CD4-positive, alpha-beta T cell treated with Interleukin-1 beta for 1 hour (primary cell): Measurements from ENCODE around the gene CBFA2T3.

Source experiments
- DNase-seq, 2 donors: peaks; one replicate each; pipeline ENCODE4 v3.0.0-alpha.2; 2020 to 2022

The CBFA2T3 gene

DNA sequence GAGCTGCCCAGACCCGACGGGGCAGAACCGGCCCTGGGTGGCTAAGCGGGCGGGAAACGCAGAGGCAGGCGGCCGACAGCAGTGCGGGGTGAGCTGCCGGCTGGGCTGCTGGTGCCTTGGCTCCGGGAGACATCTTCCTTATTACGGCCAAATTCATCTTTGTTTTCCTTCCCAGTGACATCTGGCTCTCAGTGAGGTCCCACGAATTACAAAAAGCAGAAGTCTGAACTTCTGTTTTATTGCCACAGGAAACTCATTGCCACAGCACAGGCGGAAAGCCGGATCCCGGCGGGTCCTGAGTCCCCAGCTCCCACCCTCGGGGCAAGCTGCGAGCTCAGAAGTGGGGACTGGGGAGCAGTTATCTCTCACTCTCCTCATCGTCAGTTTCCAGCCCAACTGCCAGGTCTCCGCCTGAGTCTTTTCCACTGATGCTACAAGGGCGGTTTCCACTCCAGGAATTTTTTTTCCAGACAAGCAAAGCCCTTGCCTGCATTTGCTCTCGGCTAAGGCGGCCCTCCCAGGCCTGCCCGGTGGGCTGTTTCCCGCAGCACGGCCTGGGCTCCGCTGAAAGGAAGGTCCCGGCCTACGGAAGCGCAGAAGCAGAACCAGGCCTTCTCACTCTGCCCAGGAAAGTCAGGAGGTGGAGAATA, 40.3 kb downstream of the CBFA2T3 start:
- peak in 1 of 2 donors; percentile 45 for DNase-seq

DNA sequence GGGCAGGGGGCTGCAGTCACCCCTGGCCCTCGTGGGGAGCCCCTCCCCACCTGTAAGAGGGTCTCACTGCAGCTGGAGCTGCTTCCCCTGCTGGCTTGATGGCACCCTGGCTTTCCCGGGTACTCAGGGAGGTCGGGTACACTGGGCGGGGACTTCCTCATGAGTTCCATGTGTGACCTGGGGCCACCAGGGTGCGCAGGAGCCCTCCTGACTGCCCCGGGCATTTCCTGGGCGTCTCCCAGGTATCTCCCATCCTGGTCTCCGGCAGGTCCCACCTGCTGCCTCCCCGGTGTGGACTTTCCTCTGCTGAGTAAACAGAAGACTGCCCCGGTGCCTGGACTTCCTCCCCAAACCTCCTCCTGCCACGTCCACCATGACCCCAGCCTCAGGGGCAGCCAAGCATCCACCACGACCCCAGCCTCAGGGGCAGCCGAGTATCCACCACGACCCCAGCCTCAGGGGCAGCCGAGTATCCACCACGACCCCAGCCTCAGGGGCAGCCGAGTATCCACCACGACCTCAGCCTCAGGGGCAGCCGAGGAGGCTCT, 40.9 kb downstream of the CBFA2T3 start:
- DNase-seq, result no peak

DNA sequence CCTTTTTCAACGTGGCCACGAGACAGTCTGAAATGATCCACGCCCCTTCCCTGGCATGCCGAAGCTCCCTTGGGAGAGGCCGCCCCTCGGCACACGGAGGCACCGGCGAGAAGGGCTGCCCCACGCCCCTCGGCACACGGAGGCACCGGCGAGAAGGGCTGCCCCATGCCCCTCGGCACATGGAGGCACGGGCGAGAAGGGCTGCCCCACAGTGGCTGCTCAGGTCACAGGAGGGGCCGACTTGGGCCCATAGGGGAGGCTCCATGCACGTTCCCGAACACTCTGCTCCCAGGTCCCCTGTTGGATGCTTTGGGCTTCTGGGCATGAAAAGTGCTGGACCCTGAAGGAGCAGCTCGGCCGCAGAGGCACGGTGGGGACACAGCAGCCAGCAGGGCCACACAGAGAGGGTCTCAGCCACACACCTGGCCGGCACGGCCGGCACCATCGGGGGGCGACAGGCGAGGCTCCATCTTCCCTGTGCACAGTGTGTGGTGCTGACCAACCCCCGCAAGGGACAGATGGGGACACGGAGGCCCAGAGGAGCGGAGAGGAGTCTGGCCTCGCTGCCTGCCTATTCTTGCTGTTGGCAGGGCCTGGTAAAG, 42.8 kb downstream of the CBFA2T3 start:
- no peak for DNase-seq

DNA sequence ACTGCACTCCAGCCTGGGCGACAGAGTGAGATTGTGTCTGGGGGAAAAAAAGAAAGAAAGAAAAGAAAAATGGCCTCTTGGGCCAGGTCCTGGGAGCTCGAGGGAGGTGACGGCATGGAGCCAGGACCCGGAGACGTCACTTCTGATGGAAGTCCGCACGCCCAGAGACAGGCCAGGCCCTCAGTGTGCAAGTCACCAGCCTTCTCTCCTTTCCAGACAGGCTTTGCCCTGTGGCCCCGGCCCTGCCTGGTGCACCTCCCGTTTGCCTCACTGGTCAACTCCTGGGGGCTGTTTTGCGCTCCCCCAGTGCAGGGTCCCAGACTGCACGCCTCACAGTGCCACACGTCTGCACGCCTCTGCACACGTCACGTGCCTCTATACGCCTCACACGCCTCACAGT, 44.1 kb downstream of the CBFA2T3 start:
- DNase-seq, result no peak

DNA sequence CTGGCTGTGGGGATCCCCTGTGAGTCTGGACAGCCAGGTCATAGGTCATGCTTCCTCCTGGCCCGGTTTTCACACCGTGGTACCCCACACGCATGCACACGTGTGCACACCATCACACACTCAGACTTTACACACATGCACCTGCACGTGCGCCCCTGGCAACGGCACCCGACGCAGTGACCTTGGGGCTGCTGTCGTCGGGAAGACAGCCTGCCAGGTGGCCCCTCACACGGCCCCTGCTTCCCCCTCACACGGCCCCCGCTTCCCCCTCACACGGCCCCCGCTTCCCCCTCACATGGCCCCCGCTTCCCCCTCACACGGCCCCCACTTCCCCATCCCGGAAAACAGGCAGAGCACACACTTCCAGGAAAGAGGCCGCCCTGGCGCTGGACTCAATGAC, 45.1 kb downstream of the CBFA2T3 start:
- no peak for DNase-seq

DNA sequence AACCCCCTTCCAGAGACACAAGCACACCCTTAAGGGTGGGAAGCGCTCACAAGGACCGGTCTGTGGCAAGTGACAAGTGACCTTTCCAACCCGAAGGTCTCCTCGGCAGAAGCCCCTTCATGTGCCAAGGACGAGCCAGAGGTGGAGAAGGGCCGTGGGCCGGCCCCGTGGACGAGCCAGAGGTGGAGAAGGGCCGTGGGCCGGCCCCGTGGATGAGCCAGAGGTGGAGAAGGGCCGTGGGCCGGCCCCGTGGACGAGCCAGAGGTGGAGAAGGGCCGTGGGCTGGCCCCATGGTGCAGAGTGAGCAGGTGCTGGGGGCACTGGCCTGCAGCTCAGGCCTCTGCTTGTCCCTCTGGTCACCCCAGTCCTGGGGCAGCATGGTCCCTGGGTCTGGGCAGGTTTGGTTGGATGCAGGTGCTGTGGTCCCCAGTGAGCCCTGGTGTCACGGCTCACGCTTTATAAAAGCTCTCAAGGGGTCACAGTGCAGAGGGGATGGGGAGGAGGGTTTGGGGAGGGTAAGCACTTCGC, 45.6 kb downstream of the CBFA2T3 start:
- no peak for DNase-seq

DNA sequence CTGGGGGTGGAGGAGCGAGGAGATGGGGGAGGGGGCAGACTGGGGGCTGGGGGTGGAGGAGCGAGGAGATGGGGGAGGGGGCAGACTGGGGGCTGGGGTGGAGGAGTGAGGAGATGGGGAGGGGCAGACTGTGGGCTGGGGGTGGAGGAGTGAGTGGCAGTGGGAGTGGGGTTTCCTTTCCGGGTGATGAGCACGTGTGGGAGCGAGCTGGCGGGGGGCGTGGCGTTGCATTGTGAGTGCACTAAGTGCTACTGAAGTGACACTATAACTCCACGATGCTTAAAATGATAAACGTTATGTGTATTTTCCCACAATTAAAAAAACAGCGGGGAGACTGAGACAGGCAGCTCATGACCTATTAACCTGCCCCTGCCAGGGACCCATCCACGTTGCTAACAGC, 46.3 kb downstream of the CBFA2T3 start:
- DNase-seq, result no peak

DNA sequence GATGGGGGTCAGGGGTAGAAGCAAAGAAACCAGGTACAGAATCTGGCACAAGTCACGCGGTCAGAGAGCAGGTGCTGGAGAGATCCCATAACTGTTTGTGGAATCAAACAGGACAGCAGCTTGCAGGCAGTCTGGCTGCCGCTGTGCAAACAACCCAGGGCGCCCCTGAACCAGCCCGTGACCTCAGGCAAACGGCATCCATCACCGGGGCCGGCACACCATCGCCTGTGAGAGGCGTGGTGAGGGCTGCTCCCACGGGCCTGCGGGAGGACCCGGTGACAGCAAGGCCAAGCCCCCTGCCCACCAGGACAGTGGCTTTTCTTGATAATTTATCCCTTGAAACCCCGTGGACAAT, 47.9 kb downstream of the CBFA2T3 start:
- DNase-seq, result no peak

DNA sequence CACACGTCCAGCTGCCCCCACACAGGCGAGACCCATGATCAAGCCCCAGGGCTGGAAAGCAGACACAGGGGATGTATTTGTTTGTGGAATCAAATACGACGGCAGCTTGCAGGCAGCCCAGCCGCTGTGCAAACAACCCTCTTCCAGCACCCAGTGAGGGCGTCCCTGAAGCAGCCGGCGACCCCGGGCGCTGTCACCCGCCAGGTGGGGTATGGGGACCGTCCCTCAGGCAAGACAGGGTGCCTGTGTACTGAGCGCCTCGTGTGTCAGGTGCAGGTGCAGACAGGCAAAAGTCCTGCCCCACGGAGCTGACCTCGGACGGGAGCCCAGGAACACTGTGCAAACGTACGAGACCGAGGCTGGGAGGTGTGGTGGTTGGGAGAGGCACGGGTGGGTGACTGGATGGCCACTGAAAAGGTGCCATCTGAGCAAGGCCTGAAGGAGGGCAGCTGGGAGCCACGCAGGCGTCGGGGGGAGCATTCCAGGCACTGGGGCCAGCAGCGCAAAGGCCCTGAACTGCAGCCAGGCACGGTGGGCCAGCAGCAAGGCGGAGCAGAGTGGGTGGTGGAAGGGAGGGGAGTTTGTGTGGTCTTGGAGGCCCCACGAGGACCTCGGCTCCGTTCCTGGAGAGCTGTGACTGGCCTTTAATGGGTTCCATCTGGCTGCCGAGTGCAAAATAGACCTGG, 48.5 kb downstream of the CBFA2T3 start:
- no peak for DNase-seq

DNA sequence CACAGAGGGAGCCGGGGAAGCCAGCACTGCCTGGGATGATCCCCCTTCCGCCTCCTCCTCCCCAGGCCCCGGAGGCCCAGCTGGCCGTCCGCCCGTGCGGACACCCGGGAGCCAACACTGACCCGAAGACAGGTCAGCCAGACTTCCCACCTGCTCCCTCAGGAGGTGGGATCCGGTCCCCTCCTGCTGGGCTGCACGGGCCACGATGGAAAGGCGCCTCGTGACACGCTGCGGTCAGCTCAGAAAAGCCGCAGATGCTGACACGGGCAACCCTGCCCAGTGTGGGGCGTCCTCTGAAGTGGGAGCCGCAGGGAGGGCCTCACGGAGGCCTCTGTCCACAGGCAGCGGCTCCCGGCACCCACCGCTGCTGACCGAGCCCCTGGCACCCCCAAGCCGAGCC, 49.3 kb downstream of the CBFA2T3 start:
- DNase-seq, result no peak

DNA sequence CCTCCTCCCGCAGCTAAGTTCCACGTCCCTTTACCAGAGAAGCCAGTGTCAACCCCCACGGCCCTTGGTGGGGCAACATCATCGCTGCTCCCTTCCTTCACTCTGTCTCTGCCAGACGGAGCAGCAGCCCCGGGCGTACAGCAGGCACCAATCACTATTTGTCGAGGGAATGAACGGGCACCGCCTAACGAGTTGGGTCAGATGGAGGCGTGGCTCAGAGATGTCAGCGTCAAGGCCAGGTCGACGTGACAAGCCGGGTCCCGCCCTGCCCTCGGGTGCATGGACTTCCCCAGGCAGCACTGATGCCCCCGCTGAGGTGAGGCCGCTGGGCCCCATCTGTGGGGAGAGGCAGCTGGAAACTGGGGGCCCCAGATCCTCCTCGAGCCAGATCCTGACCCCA, 50.0 kb downstream of the CBFA2T3 start:
- no peak for DNase-seq

DNA sequence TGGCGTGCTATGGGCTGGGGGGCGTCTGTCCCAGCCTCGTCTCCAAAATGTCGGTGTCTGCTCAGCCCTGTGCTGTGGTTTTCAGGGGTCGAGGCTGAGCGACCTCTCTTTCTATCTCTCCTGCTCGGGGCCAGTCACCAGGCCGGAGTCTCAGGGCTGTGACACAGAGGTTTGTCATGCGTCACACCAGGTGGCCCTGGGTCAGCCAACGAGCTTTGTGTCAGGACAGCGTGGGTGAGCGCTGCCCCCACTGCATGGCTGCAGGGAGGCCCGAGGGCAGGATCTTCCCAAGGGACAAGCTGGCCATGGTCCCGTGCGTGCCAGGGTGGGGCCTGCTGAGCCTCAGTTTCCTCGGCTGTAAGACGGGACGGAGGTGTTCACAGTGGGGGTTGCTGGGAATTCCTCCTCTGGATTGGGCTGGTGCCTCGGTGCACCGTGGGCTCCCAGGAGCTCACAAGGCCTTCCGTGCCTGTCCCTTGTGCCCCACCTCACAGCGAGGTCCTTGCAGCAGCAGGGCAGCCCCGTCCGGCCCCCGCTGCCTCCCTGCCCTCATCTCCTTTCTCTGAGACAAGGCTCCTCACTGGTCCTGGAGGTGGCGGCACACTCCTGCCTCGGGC, 50.5 kb downstream of the CBFA2T3 start:
- no peak for DNase-seq

DNA sequence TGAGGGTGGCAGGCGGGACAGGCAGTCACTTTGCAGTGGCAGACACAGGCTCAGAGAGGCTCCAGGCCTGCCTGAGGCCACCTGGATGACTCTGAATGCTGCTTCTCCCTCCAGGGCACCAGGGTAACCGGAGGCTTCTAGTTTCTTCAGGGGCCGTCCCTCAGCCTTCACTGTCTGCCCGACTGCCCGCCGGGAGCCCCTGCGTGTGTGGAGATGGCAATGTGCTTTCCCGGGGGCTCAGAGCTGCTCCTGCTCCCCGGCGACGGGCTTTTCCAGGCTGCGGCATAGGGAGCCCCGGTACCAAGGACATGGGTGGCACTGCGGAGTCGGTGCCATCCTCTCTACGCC, 51.5 kb downstream of the CBFA2T3 start:
- DNase-seq, result no peak

DNA sequence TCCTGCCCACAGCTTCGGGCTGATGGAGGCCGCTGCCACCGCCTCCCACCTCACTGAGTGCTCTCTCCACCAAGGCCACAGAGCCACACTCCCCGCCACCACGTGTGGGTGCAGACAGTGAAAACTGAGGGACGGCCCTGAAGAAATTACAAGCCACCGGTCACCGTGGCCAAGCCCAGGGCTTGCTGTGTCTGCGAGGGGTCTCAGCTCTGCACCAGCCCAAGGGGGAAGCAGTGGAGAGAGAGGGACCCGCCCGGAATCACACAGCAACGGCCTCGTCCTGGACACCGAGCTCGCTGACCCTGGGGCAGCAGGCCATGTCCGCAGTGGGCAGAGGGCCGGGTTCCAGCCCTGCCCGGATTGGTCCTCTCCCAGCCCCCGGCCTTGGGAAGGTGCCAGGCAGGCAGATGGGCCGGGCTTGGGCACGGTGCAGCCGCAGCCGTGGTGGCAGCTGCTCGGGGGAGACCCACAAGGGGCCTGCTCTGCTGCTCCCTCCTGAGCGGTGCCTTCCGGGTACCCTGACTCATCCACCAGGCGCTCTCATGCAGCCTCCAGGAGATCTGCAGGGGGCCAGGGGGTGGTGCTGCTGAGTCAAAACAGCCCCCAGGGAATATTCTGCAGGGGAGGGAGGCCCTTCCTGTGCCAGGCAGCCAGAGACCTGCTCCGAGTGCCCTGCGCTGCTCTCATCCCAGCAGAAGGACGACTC, 52.0 kb downstream of the CBFA2T3 start:
- peak in 1 of 2 donors; percentile 57 for DNase-seq

DNA sequence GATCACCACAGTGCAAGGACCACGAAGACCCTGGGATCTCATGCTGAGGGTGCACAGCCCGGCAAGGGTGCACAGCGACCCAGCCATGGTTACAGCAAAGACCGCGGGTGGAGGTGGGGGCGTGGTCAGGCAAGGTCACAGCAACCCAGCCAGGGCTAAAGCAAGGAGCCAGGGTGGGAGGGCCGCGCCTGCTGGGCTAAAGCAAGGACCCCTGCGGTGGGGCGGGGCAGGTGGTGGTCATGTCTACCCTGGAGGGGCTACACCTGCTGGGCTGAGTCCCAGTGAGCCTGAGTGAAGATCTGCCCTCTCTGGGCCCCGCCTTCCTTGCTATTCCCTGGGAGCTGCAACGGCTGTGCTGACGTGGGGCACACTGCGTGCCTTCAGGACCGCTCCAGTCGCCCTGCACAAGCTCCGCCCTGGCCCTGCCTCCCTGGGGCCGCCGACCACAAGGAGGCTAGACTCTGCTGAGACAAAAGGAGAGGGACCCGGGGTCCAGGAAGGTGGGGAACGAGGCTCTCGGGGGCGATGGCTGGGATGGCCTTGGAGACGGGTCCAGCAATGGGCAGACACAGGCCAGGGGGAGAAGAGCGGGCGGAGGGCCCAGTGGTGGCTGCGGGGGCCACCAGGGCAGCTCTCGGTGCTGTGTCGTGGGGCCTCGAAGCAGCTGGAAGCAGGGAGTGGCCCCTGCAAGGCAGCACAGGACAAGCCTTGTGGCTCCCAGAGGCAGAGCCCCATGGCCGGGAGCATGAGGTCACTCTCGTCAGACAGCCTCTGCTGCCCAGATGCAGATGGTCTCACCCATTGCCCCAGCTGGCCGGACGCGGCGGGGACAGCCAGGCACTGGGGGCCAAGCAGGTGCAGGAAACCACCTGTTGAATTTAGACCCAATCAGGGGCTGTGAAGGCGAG, 52.8 kb downstream of the CBFA2T3 start:
- DNase-seq, result no peak

DNA sequence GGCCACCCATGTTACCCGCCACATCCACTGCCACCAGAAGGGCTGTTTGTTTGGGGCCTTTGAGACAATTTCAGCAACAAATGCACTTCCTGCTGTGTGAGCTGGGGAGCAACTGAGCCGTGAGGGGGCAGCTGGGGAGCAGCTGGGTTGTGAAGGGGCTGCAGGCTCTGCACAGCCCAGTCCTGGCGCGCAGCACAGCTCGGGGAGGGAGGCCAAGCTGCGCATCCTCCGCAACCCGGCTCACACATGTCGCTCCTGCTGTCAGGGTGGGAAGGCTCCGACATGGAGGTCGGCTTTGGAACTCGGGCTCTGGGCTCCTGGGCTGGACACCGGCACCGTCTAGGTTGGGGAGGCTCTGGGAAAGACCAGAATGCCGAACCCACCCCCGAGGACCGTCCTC, 53.6 kb downstream of the CBFA2T3 start:
- no peak for DNase-seq

DNA sequence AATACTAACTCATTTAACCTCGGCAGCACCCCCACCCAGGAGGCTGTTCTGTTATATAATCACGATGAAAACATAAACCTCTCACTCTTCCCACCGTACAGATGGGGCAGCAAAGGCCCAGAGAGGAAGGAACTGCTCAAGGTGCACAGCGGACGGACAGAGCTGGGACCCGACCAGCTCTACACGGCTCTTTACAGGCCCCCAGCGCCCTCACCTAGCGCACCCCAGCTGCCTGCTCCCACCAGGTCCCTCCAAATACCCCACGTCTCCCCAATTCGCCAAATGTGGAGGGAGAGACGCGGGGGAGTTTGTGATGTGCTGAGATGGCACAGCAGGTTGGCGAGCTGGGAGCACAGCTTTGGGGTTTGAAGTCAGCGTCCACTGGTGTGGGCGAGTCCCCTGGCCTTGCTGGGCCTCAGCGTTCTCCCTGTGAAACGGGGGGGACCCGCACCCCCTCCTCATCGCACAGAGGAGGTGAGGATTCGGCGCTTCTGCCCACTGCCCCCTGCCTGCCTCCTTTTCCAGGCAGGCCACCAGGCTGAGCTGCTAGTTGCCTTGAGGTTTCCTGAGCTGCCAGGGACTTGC, 54.1 kb downstream of the CBFA2T3 start:
- DNase-seq, result no peak

DNA sequence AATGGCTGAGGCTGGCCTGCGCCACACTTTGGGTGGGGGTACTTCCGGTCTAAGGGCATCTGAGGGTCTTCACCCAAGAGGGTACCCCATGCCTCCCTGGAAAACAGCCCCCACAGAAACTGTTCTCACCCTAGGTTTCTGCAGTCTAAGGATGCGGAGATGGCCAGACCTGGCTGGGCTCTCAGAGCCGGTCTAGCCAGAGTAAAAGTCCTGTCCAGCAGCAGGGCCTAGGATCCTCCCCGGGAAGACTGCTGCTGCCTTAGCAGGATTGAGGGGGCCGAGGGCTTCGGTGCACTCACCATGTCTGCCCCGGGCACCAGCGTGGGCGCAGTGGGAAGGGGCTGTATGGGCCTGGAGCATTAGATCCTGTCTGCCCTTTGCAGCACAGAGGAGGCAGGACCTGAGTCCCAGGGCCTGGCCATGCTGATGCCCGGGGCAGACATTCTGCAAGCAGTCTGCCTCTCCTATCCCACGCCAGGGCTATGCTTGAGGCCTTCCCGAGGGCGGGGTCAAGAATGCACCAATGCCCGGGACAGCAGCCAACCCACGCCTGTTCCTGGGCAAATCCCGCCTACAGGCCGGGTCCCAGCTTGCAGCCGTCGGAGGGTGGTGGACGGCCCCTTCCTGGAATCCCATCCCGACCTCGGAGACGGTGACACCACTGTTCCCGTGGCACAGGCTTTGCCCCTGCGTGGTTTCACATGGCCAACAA, 54.7 kb downstream of the CBFA2T3 start:
- DNase-seq, result no peak

DNA sequence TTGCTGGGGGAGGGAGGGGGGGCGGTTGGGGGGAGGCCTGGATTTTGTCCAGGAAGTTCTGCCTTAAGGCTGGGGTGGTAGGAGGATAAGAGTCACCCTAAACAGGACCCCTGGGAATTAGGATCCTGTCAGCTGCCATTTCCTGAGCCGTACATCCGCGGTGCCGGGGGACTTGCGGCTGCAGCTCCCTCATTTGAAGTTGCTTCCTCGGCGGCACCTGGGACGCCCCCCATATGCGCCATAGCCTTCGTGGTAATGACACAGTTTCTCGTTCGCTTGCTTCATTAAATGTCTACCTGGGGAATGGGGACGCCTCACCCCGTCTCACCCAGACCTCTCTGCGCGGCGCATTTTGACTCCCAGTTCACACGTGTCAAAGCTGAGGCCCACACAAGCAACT, 55.4 kb downstream of the CBFA2T3 start:
- DNase-seq, result no peak

DNA sequence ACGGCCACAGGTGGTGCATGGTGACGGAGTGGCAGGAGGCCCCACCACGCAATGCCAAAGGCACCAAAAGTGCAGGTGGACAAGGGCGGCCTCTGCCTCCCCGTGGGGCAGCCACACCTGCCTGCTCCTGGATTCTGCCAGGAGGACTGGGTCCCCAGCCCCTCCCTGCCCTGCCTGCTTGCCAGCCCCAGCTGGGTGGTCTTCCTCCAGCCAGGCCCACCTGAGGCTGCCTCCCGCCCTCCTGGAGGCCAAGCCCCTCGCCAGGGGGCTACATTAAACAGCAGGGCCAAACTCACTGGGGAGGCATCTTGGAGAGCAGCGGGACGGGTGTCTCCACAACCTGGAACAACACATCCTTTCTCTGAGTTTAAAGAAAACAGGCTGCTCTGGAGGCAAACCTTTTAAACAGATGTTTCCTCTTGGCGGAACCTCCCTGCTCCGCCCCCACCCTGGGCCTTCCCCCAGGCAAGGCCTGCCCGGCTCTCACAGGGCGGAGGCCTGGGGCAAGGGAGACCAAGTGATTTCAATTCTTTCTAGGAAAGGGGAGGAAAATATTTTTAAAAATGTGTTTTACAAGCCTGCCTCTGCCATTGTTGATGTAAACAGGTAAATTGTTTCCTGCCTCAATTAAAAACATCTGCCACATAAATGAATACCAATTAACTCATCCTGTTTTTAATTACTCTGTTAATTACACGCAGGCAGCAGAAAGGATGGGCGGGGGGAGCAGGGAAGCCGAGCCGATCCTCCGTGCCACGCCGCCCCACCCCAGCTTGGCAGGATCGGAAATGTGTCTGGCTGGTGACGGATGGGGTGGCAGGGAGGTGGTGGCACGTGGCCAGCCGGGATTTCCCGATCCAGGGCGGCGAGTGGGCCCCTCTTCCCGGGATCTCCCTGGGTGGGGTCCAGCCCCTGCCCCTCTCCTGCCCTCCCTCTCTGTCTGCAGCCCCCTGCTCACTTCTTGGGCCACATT, 56.1 kb downstream of the CBFA2T3 start:
- peak in 1 of 2 donors; percentile 57 for DNase-seq
